NCI-H1436 (cell line): ENCODE results near the gene MACIR.

ENCODE experiments used
- DNase-seq: peaks from one replicate; lab custom pipeline; 2025; lab: John Stamatoyannopoulos, UW

MACIR gene

GRCh38 chr5:103291606-103292005 lies 33.0 kb downstream of the MACIR start:
- no peak for DNase-seq

- DNase-seq = no peak
Observed at GRCh38 chr5:103293099-103293498, 34.5 kb downstream of the MACIR start.

GRCh38 chr5:103293719-103294118 lies 35.2 kb downstream of the MACIR start:
- no peak for DNase-seq

- no peak for DNase-seq
Observed at GRCh38 chr5:103294906-103295305, 36.3 kb downstream of the MACIR start.

- no peak for DNase-seq
Observed at GRCh38 chr5:103295424-103295823, 36.9 kb downstream of the MACIR start.

DNA sequence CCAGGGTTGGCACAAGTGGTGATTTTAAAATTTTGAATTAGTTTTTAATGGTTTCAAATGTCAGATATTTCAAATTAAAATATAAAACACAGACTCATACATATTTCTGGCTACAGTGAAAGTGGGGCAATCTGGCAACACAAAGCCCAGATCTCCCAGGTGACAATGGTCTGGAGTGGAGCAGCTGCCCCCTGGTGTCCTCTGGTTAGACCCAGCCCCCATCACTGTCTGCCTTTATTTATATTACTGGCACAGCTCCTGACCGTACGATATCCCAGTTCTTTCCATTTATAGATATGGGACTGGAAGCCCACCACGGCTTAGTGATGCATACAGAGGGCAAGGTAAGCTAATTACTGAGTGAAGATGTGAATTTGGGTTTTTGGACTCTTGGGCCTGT lies 37.3 kb downstream of the MACIR start:
- no peak for DNase-seq

DNA sequence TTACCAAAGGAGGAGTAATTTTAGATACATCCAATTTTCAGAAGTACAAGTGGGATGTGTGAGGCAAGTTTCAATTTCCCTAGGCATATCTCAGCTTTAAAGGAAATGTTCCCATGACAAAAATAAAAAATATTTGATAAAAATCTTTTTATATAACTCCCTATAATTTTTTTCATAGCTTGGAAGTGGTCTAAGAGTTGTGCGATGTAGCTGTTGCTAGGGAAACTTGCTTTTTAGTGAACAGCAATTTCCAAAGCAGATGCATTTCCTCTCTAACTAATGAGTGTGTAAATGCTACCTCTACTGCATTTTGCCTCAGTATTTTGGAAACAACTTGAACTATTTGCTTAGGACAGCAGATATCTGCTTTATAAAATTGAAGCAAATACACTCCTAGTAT lies 39.6 kb downstream of the MACIR start:
- no peak for DNase-seq

DNA sequence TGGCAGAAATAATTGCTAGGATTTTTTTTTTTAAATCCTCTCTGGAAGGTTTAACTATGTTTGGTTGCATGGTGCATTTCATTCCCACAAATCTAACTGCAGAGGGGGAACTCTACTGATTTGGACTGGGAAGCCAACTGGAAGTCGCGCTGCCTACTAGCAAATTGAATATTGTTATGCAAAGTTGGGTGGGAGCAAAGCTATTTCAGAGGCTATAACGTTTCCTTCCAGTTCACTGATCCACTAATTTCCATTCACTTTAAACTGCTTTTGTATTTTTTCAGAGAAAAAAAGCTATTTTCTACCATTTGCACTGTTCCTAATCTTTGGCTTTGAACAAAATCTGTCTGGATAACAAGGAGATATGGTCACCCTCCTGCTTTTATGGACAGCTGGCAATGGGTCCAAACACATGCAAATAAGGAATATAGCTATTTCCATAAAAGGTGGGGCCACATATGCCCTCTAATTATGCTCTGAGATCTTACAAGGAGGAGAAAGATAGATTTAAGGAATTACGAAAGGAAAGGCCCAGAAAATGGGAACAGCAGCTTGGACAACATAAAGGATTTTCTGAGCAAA lies 40.1 kb downstream of the MACIR start:
- DNase-seq = no peak

DNA sequence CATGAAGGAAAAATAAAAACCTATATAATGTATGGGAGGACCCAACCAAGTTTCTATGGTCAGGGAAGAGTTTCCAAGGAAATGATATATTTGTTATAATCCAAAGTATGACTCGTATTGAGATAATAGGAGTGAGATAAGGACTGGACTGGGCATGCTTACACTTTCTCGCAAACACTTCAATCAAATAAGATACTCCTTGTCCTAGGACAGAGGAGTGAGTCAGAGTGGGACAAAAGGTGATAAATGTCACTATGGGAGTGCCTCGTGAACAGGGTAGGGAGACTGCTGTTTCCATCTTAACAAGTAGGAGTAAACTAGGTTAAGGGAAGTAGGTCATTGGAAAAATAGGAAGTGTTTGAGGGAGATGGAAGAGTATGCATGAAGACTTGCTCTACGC lies 47.2 kb downstream of the MACIR start:
- no peak for DNase-seq

DNA sequence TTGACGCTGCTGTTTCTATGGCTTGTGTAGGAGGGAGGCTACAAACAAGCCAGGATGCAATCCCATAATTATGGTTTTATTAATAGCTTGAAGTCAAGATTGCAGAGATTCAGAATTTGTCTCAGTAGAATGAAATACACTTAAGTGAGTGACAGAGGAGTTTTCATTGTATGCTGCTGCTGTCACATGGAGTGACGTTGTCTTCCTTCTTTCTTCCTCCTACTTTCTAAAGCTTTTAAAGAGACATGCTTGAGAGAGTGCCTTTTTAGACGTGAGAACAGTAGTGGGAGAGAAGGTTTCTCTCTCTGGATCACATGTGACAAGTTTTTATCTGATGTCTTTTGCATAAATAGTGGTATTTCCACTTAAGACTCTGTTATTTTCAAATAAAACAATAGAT lies 48.9 kb downstream of the MACIR start:
- DNase-seq = no peak

DNA sequence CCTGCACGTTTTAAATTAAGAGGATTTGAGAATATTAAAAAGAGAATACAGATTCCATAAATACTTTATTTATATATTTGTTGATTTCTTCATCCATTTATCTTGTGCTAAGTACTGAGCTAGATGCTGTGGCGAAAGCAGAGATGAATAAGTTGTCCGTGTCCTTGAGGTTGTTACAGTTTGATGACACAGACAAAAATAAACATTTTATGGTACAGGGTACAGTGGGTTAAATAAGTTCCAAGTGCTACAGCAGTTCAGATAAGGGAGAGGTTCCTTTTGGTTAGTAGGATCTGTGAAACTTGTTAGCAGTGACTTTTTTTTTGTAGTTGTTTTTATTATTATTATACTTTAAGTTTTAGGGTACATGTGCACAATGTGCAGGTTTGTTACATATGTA lies 50.2 kb downstream of the MACIR start:
- no peak for DNase-seq

- DNase-seq = no peak
Observed at GRCh38 chr5:103313056-103313455, 54.5 kb downstream of the MACIR start.

DNA sequence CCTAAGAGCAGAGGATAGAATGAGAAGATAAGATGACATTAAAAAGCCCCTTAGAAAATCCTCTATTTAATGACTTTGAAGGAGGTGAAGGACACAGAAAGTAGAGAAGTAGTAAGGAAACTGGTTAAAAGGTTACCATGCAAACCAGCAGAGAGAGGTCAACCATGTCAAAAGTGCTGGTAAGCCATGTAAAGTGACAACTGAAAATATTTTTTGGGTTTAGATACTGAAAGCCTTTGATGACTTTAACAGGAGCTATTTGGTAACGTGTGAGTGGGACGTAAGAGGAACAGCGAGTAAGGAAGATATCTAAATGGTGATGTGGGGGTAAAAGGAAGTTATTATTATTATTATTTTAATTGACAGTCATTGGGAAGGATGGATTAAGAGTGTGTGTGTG lies 56.9 kb downstream of the MACIR start:
- no peak for DNase-seq

- no peak for DNase-seq
Observed at GRCh38 chr5:103327451-103327850, 68.9 kb downstream of the MACIR start.

- DNase-seq = no peak
Observed at GRCh38 chr5:103327893-103328292, 69.3 kb downstream of the MACIR start.
